GM06990 (cell line): Measurements from ENCODE around the gene PTCHD4.

Source experiments
- DNase-seq: peaks from one replicate; pipeline ENCODE4 v3.0.0-alpha.2; 2011; ENCODE audit not compliant: insufficient read length; ENCODE audit errors: extremely low read depth
- H3K27me3 ChIP-seq: replicated peaks from 2 replicates; pipeline ENCODE4 v1.6.0; 2011; ENCODE audit warnings: low read length; ENCODE audit not compliant: control insufficient read depth, insufficient read depth
- H3K36me3 ChIP-seq: 2 replicates; pipeline ENCODE4 v1.5.1; 2011; ENCODE audit warnings: low read length; ENCODE audit not compliant: control insufficient read depth, insufficient read depth
- H3K4me3 ChIP-seq: replicated peaks from 2 replicates; pipeline ENCODE4 v1.5.1; 2011; ENCODE audit warnings: low read depth, mild to moderate bottlenecking, control low read depth, low read length
- TF ChIP-seq, protein P1 (sequence below): IDR thresholded peaks from 2 replicates; pipeline ENCODE4 v1.5.1; 2011; ENCODE audit warnings: low read length, control low read depth, mild to moderate bottlenecking, inconsistent platforms; ENCODE audit not compliant: insufficient read depth, poor library complexity, severe bottlenecking

Gene PTCHD4

GRCh38 chr6:48111143-48111506, at the start of gene PTCHD4:
Gene PTCHD4, minus strand, starts transcription at chr6:48111197. Its CDS starts 42,240 bp downstream, at chr6:48068957.
- no peak for DNase-seq
- Histone ChIP-seq H3K36me3 (no peaks in the 10 kb centered on the region), H3K4me3 (peak within 1 kb of the TSS; percentile 44), H3K27me3 (no peaks in the 10 kb centered on the region)
- TF ChIP-seq, protein P1, sequence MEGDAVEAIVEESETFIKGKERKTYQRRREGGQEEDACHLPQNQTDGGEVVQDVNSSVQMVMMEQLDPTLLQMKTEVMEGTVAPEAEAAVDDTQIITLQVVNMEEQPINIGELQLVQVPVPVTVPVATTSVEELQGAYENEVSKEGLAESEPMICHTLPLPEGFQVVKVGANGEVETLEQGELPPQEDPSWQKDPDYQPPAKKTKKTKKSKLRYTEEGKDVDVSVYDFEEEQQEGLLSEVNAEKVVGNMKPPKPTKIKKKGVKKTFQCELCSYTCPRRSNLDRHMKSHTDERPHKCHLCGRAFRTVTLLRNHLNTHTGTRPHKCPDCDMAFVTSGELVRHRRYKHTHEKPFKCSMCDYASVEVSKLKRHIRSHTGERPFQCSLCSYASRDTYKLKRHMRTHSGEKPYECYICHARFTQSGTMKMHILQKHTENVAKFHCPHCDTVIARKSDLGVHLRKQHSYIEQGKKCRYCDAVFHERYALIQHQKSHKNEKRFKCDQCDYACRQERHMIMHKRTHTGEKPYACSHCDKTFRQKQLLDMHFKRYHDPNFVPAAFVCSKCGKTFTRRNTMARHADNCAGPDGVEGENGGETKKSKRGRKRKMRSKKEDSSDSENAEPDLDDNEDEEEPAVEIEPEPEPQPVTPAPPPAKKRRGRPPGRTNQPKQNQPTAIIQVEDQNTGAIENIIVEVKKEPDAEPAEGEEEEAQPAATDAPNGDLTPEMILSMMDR = no peak

DNA sequence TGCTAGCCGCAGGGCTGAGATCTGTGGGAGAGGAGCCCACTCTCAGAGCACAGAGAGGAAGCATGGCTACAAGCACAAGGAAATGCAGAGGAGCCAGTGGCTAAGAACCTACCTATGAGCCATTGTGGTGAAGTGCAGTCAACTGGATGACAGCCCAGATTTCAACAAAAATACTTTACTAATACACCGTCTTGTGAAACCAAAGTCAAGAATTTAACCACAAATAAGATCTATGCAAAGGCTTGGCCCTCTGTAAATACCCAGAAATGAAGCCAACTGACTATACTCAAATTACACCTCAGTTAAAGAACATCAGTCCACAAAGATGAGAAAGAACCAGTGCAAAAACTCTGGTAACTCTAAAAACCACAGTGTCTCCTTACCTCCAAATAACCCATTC, 40.1 kb upstream of the PTCHD4 start:
- TF ChIP-seq, protein P1 = no peak
- no peak overlapping the region for H3K4me3 ChIP-seq
- no peak for DNase-seq
- H3K27me3 ChIP-seq = no peaks in the 10 kb centered on the region
- no peaks in the 10 kb centered on the region for H3K36me3 ChIP-seq

DNA sequence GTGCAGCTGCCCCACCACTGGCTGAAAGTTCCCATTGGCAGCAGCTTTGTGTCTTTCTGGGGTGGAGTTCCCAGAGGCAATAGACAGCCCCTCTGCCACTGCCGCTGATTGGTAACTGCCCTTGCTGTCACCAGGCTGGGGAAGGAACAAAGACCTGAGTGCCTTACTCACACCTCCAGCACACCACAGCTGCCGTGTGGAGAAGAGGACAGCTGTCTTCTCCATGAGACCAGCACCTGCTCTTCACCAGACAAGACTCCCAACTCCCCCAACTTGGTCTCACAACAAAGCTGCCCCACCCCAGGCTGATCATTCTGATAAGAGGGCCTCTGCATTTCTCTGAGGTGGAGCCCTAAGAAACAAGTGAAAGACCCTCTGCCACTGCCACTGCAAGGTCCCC, 39.7 kb upstream of the PTCHD4 start:
- DNase-seq = no peak
- TF ChIP-seq, protein P1 = no peak
- Histone ChIP-seq H3K36me3 (no peaks in the 10 kb centered on the region), H3K27me3 (no peaks in the 10 kb centered on the region), H3K4me3 (no peak overlapping the region)

DNA sequence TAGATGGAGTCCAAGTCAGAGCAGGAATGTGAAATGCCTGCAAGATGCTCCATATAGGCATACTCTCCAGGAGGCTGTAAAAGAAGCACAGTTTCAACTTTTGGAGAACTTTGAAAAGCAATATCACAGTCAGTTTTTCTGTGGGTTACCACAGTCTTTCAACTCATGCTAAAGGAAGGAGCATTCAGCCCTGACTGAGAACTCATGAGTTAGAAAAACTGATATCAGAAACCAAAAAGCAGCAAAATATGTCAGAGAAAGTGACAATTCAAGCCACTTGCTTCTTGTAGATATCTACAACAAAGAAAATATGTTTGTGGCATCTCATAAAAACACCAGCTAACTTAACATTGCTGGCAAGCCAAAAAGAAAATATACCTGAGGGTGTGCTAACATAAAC, 36.1 kb upstream of the PTCHD4 start:
- H3K27me3 ChIP-seq = no peaks in the 10 kb centered on the region
- DNase-seq = no peak
- H3K4me3 ChIP-seq = no peak overlapping the region
- no peaks in the 10 kb centered on the region for H3K36me3 ChIP-seq
- TF ChIP-seq, protein P1 = no peak

DNA sequence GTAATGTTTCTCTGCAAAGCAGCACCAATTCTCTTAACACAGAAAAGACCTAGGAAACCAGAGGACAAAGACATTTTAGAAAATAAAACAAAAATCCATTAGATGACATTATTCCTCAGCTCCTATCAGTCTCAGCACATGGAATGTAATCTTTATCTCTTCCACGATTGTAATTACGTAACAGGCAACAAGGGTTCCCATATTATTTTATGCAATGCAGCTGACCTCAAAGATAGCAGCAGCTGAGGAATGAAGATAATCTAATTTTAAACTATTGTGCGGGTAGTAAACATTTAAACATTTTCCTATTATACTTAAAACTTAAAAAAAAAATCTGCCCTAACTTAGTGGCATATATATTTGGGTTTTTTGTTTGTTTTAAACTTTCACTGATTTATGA, 33.0 kb upstream of the PTCHD4 start:
- no peaks in the 10 kb centered on the region for H3K36me3 ChIP-seq
- no peak for DNase-seq
- no peak overlapping the region for H3K4me3 ChIP-seq
- TF ChIP-seq, protein P1 = no peak
- no peaks in the 10 kb centered on the region for H3K27me3 ChIP-seq

DNA sequence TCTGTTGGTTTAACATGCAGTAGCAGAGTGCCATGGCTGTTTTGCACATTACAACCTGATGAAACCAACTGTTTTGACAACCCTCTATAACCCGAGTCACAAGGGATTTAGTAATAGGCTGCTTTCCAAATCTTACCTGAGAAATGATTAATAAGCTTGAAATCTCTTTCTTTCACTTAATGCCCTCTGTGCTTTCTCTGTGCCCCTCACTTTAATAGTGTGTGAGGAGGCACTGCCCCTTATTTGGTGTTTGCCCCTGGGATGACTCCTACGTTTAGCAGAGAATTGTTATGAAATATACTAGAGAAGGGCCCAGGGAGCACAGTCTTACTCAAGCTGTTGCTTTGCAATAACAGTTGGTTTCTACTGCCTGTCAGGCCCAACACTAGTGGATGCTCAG, 31.0 kb upstream of the PTCHD4 start:
- H3K36me3 ChIP-seq = no peaks in the 10 kb centered on the region
- H3K27me3 ChIP-seq = no peaks in the 10 kb centered on the region
- TF ChIP-seq, protein P1 = no peak
- no peak for DNase-seq
- H3K4me3 ChIP-seq = no peak overlapping the region
